ENCODE measurements around the gene RARB. TPM values are rescaled to one million over a fixed set of nuclear protein-coding genes. Genes with fewer than 3 reads are reported as not detected.

Gene RARB
- total and polyA plus RNA-seq, 9 of the 15 experiments (the other 6 are each of a cell fraction or from before 2014, with no cell fraction given), result 0.15 to 1.3 (median 0.27) TPM

DNA sequence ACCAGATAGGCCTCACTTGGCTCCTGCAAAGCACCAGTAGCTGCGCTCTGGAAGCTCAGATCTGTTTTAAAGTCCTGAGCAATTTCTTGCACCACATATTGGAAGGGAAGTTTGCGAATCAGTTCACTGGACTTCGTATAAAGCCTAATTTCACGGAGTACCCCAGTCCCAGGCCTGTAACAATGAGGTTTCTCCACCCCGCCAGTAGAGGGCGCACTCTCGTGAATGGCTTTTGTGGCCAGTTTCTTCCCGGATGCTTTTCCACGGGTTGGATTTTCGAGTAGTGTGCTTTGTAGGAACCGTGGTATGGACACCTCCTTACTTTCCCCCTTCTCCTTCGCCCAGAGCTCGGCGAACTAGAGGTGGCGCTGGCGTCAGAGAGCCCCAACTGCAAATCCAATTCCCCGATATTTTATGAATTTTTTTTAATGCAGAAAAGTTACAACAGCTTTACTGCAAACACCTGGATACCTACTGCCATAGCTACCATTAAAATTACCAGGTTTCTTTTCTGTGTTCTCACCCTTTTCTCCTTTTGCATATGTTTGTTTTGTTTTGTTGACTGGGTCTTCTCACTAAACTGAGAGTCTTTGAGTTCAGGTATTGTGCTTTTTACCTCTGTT lies 13.3 kb downstream of the RARB start (continued):
- TF ChIP-seq CTCFL (IDR thresholded peaks at IDR 0.05; ENCODE audit: borderline replicate concordance, insufficient read depth, low read depth, low read length, poor library complexity, severe bottlenecking) (peak; percentile 85), RB1 (IDR thresholded peaks at IDR 0.05; ENCODE audit: low read depth) (no peak)

DNA sequence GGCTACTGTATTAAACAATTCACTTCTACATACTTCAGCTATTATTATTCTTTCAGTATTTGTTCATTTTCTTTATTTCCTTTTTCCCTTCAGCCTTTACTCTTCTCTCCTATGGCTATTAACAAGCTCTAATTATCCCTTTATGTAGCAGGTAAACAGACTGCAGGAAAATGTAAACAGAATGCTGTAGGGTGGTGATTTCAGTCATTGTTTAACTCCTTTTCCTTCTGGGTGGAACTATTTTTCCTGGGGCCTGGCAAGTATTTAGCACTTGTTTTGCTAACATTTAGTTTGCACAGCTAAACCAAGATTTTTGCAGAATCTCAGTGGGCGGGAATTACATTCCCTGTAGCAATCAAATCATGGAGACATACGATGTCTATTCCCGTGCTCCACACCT lies 14.4 kb downstream of the RARB start:
- H3K79me2 ChIP-seq (ENCODE audit: control insufficient read depth, insufficient read depth, low read length), result no peaks in the 10 kb centered on the region
- 0% methylated on average over 3 of the region's 3 CpGs for WGBS (ENCODE audit: insufficient coverage, low coverage, missing lambda C conversion rate)
- POLR2A ChIA-PET, result interaction anchor here (0.6 to 1.4 kb wide), 2 partner anchors 12 to 21 kb away, joined by 3 read pairs; no protein-coding TSS in a partner anchor
- peaks cover 2 to 11% of the 10 kb centered on the region in 2 experiments; a peak in 1 of 5 replicates for H3K27me3 ChIP-seq (ENCODE audit: control insufficient read depth in 2 of 2, insufficient read depth in 2 of 2, low read length in 2 of 2)
- in situ Hi-C loops (cut with MboI) (no loop called here), intact Hi-C loops (cut with micrococcal nuclease) (loop anchor here (10.0 kb wide), 1 partner anchor 452 kb away; no protein-coding TSS in a partner anchor)
- FAIRE-seq (no peak), DNase-seq (ENCODE audit: extremely low read depth in 1 of 4, low spot score in 3 of 4) (no peak), ATAC-seq (no peak)
- no peak for TF ChIP-seq SRSF7 (optimal IDR thresholded peaks at IDR 0.05; ENCODE audit: low read depth, low read length)
- no peak for TF ChIP-seq ZBTB17 (CRISPR knock-in tag; IDR thresholded peaks at IDR 0.05)
- no peak for TF ChIP-seq HDAC1 (IDR thresholded peaks at IDR 0.05)
- no peaks in the 10 kb centered on the region for H3K9me1 ChIP-seq (ENCODE audit: control insufficient read depth, insufficient read depth, low read length)
- CTCF ChIA-PET (ENCODE audit: low intra/inter-chr PET ratio), result no interaction called here
- H3K4me1 ChIP-seq (replicated peaks in 1 of 2; ENCODE audit: control insufficient read depth in 2 of 2, insufficient read depth in 2 of 2, low read length in 2 of 2), result no peaks in the 10 kb centered on the region
- H3K4me2 ChIP-seq (ENCODE audit: insufficient read depth, low read length), result no peak overlapping the region
- H3K36me3 ChIP-seq (ENCODE audit: control insufficient read depth, insufficient read depth, low read length), result no peaks in the 10 kb centered on the region
- no peak overlapping the region for H3K27ac ChIP-seq (ENCODE audit: extremely low read depth, low read depth, low read length)
- no peak overlapping the region for H3K9ac ChIP-seq (ENCODE audit: insufficient read depth in 1 of 2, low read depth in 2 of 2, low read length in 2 of 2)
- no peaks in the 10 kb centered on the region for H3K9me3 ChIP-seq (replicated peaks; ENCODE audit: control insufficient read depth, insufficient read depth, low read depth, low read length)
- no peak overlapping the region for H3K4me3 ChIP-seq
- no TSS peak for BruUV-seq (replicated peaks)
- H4K20me1 ChIP-seq (replicated peaks; ENCODE audit: control insufficient read depth, insufficient read depth, low read length), result no peaks in the 10 kb centered on the region
- H2AFZ ChIP-seq (ENCODE audit: low read depth, low read length), result no peak overlapping the region

Data from K562 (cell line).